Measurements from ENCODE around the gene KCNG2. TPM values are rescaled to one million over a fixed set of nuclear protein-coding genes. Genes with fewer than 3 reads are reported as not detected.

The KCNG2 gene
- total and polyA plus RNA-seq, 2 of the 8 experiments (the other 6 are each of a cell fraction or from before 2014, with no cell fraction given) = 0.19 to 0.74 TPM

- Histone ChIP-seq H3K4ac (replicated peaks; ENCODE audit: insufficient read length, low read depth, low read length) (no peak overlapping the region), H3K4me1 (replicated peaks in 1 of 4; ENCODE audit: control insufficient read depth in 3 of 4, insufficient read depth in 4 of 4, low read length in 3 of 4) (no peaks in the 10 kb centered on the region; a peak in 2 of 7 replicates), H2BK120ac (replicated peaks; ENCODE audit: low read depth, low read length) (no peak overlapping the region), H3K36me3 (ENCODE audit: control insufficient read depth in 2 of 4, insufficient read depth in 4 of 4, low read length in 3 of 4) (no peaks in the 10 kb centered on the region; a peak in 1 of 8 replicates), H3K9ac (replicated peaks in 1 of 4; ENCODE audit: extremely low read depth in 1 of 4, low read depth in 3 of 4, low read length in 3 of 4) (no peak overlapping the region), H3K79me2 (ENCODE audit: control insufficient read depth in 1 of 2, insufficient read depth in 2 of 2, low read length in 2 of 2) (peaks cover 1 to 3% of the 10 kb centered on the region in 2 experiments; a peak in 2 of 4 replicates), H3K4me2 (ENCODE audit: insufficient read depth in 1 of 2, low read depth in 2 of 2, low read length in 2 of 2) (no peak overlapping the region), H2BK12ac (ENCODE audit: low read depth, low read length) (no peak overlapping the region), H3K18ac (ENCODE audit: extremely low read depth, low read length) (no peak overlapping the region), H4K5ac (ENCODE audit: insufficient read length, low read depth, low read length) (no peak overlapping the region), H3K4me3 (ENCODE audit: extremely low read depth in 1 of 4, insufficient read depth in 2 of 4, low read depth in 3 of 4, low read length in 4 of 4) (no peak overlapping the region), H2BK20ac (ENCODE audit: low read length) (no peak overlapping the region), H3K56ac (replicated peaks; ENCODE audit: insufficient read length, low read depth, low read length) (no peak overlapping the region), H3K27me3 (replicated peaks in 1 of 4; ENCODE audit: control insufficient read depth in 3 of 4, extremely low read depth in 1 of 4, insufficient read depth in 3 of 4, low read length in 3 of 4) (no peaks in the 10 kb centered on the region), H3K9me3 (ENCODE audit: insufficient read depth in 2 of 2, low read depth in 1 of 2, low read length in 1 of 2) (peaks cover 3 to 14% of the 10 kb centered on the region in 2 experiments; a peak in 2 of 4 replicates), H3K14ac (ENCODE audit: insufficient read length) (no peak overlapping the region), H4K8ac (ENCODE audit: extremely low read depth, insufficient read depth, low read length) (no peak overlapping the region), H2BK15ac (ENCODE audit: low read length) (no peak overlapping the region), H2AK5ac (ENCODE audit: low read depth, low read length) (no peak overlapping the region), H3K23me2 (ENCODE audit: low read depth, low read length) (0 out of 2 replicates have a peak, but pooled peaks cover 2% of the 10 kb centered on the region), H2BK5ac (ENCODE audit: low read depth, low read length) (no peak overlapping the region), H3K79me1 (ENCODE audit: low read depth, low read length) (peaks cover 3% of the 10 kb centered on the region; the same call in 1 of the 2 replicates), H4K91ac (replicated peaks; ENCODE audit: insufficient read length, low read length) (no peak overlapping the region), H2AFZ (ENCODE audit: low read length) (no peak overlapping the region), H4K20me1 (replicated peaks in 1 of 2; ENCODE audit: control insufficient read depth in 1 of 2, insufficient read depth in 2 of 2, low read length in 2 of 2) (peaks cover 0 to 2% of the 10 kb centered on the region in 2 experiments), H3K27ac (ENCODE audit: low read depth, low read length) (no peak overlapping the region), H3K23ac (ENCODE audit: insufficient read length) (no peak overlapping the region)
- ChIA-PET CTCF (ENCODE audit: partially characterized antibody) (interaction anchor here (1.3 kb wide), 1 partner anchor 26 kb away, joined by 5 read pairs; no protein-coding TSS in a partner anchor), POLR2A (ENCODE audit: partially characterized antibody) (no interaction called here)
- WGBS, 2 experiments (ENCODE audit: extremely low coverage in 1 of 2, insufficient coverage in 1 of 2, insufficient read length in 1 of 2, insufficient replicate concordance in 2 of 2, low coverage in 1 of 2, low lambda C conversion rate in 2 of 2, missing lambda C conversion rate in 1 of 2) = 91% methylated on average over 2 of the region's 2 CpGs; no CpG with 5 or more reads in 1 of the 2 experiments
- FAIRE-seq (no peak), DNase-seq (ENCODE audit: low read depth in 1 of 2, low spot score in 2 of 2) (no peak)
- no peak for TF ChIP-seq KDM1A (IDR thresholded peaks at IDR 0.05; ENCODE audit: borderline replicate concordance, low read length)
- no peak for TF ChIP-seq RXRA (IDR thresholded peaks at IDR 0.05; ENCODE audit: insufficient read depth, low read depth, low read length)
- no peak for TF ChIP-seq KDM4A (IDR thresholded peaks at IDR 0.05; ENCODE audit: low read depth, low read length, severe bottlenecking)
- TF ChIP-seq CHD2 (IDR thresholded peaks at IDR 0.05; ENCODE audit: low read length) = no peak
- TF ChIP-seq BACH1 (IDR thresholded peaks at IDR 0.05; ENCODE audit: low read length) = no peak
- TF ChIP-seq EP300 (IDR thresholded peaks at IDR 0.05; ENCODE audit: borderline replicate concordance in 1 of 2, low read depth in 2 of 2, low read length in 2 of 2) = no peak
- no peak for TF ChIP-seq RNF2 (IDR thresholded peaks at IDR 0.05; ENCODE audit: borderline replicate concordance, low read depth, low read length, missing control alignments, poor library complexity, severe bottlenecking)
- no peak for TF ChIP-seq CREB1 (IDR thresholded peaks at IDR 0.05)
- no peak for TF ChIP-seq TAF1 (IDR thresholded peaks at IDR 0.05; ENCODE audit: low read depth, low read length)
- TF ChIP-seq JUND (IDR thresholded peaks at IDR 0.05; ENCODE audit: low read length) = no peak
- TF ChIP-seq FOSL1 (IDR thresholded peaks at IDR 0.05; ENCODE audit: insufficient read depth, low read depth, low read length) = no peak
- TF ChIP-seq TAF7 (optimal IDR thresholded peaks at IDR 0.05; ENCODE audit: borderline replicate concordance, low read depth, low read length) = no peak
- TF ChIP-seq BRCA1 (IDR thresholded peaks at IDR 0.05; ENCODE audit: low read depth, low read length) = no peak
- TF ChIP-seq SP4 (IDR thresholded peaks at IDR 0.05; ENCODE audit: low read length) = no peak
Observed at GRCh38 chr18:79930020-79930642, 132.4 kb downstream of the KCNG2 start.

Measured in H1 (cell line).